ENCODE data around the gene KLHDC4.

DNA sequence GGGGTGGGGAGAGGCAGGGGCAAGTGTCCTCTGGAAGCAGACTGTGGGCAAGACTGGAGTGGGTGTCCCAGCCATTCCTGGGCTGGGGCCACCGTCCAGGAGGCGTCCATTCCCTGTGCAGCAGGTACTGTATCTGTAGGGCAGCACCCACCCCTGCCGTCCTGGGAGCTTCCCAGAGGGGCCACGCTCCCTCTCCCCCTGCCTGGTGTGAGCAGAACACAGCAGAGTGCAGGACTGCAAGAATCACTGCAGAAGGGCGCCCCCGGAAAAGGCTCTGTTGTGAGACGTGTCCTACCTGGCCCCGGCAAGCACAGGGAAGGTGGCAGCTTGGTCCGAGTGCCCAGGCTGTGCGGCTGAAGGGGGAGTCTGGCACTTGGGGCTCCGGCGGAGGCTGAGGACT lies 70.3 kb downstream of the KLHDC4 start:
- TF ChIP-seq, protein P1, sequence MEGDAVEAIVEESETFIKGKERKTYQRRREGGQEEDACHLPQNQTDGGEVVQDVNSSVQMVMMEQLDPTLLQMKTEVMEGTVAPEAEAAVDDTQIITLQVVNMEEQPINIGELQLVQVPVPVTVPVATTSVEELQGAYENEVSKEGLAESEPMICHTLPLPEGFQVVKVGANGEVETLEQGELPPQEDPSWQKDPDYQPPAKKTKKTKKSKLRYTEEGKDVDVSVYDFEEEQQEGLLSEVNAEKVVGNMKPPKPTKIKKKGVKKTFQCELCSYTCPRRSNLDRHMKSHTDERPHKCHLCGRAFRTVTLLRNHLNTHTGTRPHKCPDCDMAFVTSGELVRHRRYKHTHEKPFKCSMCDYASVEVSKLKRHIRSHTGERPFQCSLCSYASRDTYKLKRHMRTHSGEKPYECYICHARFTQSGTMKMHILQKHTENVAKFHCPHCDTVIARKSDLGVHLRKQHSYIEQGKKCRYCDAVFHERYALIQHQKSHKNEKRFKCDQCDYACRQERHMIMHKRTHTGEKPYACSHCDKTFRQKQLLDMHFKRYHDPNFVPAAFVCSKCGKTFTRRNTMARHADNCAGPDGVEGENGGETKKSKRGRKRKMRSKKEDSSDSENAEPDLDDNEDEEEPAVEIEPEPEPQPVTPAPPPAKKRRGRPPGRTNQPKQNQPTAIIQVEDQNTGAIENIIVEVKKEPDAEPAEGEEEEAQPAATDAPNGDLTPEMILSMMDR (IDR thresholded peaks at IDR 0.05), result no peak
- TF ChIP-seq POLR2A (IDR thresholded peaks at IDR 0.05), result no peak
